EL (cell line): ENCODE results near the gene TACC2.
"Not testable (repeated sequence)": the region's sequence is repeated elsewhere in the genome, so short reads cannot be mapped to it uniquely, and the experiment has no call there.

Experiments
- DNase-seq: peaks from one replicate; pipeline ENCODE4 v3.0.0-alpha.2; 2016

Gene TACC2

DNA sequence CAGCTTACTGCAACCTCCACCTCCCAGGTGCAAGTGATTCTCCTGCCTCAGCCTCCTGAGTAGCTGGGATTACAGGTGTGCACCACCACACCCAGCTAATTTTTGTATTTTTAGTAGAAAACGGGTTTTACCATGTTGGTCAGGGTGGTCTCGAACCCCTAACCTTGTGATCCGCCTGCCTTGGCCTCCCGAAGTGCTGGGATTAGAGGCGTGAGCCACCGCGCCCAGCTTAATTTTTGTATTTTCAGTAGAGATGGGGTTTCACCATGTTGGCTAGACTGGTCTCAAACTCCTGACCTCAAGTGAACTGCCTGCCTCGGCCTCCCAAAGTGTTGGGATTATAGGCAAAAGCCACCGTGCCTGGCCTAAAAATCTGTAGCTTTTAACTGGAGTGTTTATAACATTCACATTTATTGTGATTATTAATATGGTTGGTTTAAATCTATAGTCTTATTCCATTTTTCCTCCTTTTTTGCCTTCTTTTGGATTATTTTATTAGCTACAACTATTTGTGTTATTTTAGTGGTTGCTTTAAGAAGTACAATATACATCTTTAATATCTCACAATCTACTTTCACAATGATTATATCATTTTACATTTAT lies 77.5 kb downstream of the TACC2 start:
- DNase-seq: not testable (repeated sequence)

DNA sequence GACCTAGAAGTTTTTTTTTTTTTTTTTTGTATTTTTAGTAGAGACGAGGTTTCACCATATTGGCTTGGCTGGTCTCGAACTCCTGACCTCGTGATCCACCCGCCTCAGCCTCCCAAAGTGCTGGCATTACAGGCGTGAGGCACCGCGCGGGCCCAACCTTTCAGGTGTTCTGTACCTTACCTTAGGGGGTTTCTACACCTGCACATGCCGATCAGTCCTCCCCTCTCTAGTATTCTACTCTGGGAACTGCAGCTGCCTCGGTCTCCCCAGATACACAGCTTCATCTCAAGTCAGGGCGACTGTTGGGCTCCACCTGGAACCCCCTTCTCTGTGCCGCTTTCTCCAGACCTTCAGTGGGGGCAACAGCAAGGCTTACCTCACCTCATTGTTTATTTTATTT lies 79.9 kb downstream of the TACC2 start:
- no peak for DNase-seq

DNA sequence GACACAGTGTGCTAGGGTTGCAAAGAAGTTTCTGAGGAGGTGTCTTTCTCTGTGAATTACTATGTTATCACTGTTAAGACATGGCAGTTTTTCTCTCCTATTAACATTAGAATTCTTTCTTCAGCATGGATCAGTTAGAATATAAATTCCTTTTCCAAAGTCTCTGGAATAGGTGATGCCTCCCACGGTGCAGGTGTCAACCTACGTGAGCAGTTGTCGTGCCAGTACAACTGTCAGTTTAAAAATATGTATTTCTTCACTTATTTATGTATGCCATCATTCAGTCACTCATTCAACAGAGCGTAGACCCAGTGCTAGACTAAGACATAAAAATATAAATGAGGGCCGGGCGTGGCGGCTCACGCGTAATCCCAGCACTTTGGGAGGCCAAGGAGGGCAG lies 83.5 kb downstream of the TACC2 start:
- DNase-seq: no peak

DNA sequence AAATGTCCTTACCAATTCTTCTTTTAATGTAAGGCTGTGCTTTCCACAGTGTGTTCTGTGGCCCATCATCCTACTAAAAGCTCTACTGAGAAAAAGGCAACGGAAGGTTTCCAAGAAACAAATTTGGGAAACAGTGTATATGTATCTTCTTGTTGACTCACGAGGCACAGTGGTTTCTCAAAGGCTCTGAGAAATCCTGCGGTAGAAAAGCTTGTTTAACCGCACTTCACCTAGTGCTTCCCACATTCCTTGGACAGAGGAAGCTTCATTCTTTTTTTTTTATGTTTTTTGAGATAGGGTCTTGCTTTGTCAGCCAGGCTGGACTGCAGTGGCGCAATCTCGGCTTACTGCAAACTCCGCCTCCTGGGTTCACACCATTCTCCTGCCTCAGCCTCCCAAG lies 84.5 kb downstream of the TACC2 start:
- DNase-seq: no peak

DNA sequence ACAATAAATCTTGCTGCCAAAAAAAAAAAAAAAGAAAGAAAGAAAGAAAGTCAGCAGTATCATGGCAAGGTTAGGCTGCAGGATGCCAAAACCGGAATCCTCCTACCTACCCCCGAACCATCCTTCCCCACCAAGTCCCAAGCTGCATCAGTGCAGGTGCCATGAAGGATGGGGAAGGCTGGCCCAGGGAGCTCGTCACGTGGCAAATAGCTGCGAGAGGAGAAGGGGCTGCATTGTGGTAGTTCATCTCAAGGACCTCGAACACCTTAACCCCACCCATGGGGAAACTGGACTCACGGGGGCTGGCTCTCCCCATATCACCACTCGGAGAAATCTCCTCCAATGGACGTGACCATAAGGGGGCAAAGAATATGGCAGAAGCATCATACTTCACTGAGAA lies 86.2 kb downstream of the TACC2 start:
- no peak for DNase-seq

DNA sequence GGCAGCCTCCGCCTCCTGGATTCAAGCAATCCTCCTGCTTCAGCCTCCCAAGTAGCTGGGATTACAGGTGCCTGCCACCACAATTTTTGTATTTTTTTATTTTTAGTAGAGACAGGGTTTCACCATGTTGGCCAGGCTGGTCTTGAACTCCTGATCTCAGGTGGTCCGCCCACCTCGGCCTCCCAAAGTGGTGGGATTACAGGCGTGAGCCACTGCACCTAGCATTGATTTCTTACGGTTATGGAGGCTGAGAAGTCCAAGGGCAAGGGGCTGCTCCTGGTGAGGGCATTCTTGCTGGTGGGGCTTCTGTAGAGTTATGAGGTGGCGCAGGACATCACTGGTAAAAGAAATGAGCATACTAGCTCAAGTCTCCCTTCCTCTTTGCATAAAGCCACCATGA lies 86.9 kb downstream of the TACC2 start:
- DNase-seq: not testable (repeated sequence)

DNA sequence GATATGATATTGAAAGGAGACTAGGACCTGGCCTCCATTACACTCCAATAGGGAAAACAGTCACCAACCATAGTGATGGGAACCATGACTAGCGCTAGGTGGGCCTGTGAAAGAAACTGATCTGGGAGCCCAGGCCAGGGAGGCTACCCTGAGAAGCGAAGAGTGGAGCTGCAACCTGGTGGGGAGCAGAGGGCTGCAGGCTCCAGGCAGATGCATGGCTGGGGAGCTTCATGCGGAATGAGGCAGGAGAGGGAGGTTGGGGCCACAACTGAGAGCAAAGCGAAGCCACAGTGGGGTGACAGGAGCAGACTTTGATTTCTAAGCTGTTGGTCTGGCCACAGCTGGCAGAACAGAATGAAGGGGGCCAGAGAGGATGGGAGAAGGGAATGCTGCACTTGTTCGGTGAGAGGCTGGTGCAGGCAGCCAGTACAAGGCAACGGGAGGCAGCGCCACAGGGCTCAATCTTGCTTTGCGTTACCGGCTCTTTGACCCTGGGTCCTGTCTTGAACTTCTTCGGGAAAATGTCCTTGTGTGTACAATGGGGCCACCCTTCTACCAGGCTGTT lies 88.4 kb downstream of the TACC2 start:
- DNase-seq: no peak

DNA sequence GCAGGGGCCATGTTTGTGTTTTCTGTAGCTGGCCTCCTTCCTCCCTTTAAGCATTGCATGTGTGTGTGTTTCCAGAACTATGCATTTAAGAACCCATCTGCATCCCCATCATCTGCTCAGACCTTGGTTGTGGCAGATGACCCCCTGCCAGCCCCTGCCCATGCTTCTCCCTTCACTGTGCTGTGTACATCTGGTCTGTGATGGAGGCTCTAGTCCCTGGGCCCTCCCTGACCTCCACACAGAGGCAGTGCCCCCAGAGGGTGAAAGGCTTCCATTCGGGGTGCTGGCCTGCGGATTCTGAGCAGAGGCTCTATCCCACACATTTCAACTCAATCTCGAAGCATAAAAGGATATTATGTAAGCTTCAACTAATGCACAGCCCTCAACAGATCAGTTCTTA lies 89.4 kb downstream of the TACC2 start:
- no peak for DNase-seq

DNA sequence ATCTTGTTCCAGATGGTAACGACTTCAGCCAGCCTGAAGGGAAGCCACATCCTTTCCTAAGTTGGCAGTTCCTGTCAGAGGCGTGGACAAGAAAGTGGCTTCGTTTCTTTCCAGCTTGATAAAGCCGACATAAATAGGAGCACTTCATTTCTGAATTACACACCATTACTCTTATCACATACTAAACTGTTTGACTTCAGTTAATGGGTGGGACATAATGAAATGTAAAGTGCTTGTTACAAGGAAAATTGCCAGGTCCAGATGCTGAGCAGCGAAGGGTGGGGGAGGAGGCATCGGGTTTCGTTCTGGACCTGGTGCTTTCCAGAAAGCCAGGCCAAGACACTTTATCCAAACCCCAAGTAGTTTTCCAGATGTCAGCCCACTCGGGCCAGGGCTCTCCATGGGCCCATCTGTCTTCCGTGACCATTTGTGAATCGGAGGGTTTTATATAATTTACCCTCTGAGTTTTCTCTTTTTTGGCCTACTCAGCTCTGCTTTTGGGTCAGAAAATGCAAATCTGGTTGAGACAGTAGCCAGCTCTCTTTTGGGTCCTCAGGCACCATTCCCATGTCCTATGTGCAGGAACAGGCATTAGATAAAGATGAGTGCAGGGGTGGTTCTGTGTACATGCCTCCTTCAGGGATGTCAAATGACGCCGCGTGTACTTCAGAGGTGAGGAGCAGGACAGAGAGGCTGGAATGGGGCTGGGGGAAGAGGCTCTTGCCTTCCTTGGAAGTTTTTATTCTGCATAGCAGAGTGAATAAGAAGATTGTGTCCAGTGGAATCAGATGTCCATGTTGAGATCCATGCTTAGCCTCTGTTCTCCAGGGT lies 90.2 kb downstream of the TACC2 start:
- no peak for DNase-seq

DNA sequence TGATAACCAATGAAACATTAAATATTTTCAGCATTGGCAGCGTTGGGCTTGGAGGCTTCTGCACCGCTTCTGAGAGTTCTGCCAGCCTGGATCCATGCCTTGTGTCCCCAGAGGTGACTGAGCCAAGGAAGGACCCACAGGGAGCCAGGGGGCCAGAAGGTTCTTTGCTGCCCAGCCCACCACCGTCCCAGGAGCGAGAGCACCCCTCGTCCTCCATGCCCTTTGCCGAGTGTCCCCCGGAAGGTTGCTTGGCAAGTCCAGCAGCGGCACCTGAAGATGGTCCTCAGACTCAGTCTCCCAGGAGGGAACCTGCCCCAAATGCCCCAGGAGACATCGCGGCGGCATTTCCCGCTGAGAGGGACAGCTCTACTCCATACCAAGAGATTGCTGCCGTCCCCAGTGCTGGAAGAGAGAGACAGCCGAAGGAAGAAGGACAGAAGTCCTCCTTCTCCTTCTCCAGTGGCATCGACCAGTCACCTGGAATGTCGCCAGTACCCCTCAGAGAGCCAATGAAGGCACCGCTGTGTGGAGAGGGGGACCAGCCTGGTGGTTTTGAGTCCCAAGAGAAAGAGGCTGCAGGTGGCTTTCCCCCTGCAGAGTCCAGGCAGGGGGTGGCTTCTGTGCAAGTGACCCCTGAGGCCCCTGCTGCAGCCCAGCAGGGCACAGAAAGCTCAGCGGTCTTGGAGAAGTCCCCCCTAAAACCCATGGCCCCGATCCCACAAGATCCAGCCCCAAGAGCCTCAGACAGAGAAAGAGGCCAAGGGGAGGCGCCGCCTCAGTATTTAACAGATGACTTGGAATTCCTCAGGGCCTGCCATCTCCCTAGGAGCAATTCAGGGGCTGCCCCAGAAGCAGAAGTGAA lies 93.9 kb downstream of the TACC2 start:
- no peak for DNase-seq

DNA sequence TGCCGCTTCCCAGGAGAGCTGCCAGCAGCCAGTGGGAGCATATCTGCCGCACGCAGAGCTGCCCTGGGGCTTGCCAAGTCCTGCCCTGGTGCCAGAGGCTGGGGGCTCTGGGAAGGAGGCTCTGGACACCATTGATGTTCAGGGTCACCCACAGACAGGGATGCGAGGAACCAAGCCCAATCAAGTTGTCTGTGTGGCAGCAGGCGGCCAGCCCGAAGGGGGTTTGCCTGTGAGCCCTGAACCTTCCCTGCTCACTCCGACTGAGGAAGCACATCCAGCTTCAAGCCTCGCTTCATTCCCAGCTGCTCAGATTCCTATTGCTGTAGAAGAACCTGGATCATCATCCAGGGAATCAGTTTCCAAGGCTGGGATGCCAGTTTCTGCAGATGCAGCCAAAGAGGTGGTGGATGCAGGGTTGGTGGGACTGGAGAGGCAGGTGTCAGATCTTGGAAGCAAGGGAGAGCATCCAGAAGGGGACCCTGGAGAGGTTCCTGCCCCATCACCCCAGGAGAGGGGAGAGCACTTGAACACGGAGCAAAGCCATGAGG lies 94.6 kb downstream of the TACC2 start:
- no peak for DNase-seq

DNA sequence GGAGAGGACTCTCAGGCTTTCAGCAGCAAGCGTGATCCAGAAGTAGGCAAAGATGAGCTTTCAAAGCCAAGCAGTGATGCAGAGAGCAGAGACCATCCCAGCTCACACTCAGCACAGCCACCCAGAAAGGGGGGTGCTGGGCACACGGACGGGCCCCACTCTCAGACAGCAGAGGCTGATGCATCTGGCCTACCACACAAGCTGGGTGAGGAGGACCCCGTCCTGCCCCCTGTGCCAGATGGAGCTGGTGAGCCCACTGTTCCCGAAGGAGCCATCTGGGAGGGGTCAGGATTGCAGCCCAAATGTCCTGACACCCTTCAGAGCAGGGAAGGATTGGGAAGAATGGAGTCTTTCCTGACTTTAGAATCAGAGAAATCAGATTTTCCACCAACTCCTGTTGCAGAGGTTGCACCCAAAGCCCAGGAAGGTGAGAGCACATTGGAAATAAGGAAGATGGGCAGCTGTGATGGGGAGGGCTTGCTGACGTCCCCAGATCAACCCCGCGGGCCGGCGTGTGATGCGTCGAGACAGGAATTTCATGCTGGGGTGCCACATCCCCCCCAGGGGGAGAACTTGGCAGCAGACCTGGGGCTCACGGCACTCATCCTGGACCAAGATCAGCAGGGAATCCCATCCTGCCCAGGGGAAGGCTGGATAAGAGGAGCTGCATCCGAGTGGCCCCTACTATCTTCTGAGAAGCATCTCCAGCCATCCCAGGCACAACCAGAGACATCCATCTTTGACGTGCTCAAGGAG lies 95.5 kb downstream of the TACC2 start:
- DNase-seq: no peak

DNA sequence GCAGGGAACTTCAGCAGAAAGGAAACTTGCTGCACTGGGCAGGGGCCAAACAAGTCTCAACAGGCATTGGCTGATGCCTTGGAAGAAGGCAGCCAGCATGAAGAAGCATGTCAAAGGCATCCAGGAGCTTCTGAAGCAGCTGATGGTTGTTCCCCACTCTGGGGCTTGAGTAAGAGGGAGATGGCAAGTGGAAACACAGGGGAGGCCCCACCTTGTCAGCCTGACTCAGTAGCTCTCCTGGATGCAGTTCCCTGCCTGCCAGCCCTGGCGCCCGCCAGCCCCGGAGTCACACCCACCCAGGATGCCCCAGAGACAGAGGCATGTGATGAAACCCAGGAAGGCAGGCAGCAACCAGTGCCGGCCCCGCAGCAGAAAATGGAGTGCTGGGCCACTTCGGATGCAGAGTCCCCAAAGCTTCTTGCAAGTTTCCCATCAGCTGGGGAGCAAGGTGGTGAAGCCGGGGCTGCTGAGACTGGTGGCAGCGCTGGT lies 96.5 kb downstream of the TACC2 start:
- DNase-seq: no peak

DNA sequence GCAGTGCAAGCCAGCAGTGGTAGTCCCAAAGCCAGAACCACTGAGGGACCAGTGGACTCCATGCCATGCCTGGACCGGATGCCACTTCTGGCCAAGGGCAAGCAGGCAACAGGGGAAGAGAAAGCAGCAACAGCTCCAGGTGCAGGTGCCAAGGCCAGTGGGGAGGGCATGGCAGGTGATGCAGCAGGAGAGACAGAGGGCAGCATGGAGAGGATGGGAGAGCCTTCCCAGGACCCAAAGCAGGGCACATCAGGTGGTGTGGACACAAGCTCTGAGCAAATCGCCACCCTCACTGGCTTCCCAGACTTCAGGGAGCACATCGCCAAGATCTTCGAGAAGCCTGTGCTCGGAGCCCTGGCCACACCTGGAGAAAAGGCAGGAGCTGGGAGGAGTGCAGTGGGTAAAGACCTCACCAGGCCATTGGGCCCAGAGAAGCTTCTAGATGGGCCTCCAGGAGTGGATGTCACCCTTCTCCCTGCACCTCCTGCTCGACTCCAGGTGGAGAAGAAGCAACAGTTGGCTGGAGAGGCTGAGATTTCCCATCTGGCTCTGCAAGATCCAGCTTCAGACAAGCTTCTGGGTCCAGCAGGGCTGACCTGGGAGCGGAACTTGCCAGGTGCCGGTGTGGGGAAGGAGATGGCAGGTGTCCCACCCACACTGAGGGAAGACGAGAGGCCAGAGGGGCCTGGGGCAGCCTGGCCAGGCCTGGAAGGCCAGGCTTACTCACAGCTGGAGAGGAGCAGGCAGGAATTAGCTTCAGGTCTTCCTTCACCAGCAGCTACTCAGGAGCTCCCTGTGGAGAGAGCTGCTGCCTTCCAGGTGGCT lies 97.7 kb downstream of the TACC2 start:
- no peak for DNase-seq

DNA sequence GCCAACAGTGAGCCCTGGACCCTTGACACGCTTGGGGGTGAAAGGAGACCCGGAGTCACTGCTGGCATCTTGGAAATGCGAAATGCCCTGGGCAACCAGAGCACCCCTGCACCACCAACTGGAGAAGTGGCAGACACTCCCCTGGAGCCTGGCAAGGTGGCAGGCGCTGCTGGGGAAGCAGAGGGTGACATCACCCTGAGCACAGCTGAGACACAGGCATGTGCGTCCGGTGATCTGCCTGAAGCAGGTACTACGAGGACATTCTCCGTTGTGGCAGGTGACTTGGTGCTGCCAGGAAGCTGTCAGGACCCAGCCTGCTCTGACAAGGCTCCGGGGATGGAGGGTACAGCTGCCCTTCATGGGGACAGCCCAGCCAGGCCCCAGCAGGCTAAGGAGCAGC lies 98.5 kb downstream of the TACC2 start:
- no peak for DNase-seq

DNA sequence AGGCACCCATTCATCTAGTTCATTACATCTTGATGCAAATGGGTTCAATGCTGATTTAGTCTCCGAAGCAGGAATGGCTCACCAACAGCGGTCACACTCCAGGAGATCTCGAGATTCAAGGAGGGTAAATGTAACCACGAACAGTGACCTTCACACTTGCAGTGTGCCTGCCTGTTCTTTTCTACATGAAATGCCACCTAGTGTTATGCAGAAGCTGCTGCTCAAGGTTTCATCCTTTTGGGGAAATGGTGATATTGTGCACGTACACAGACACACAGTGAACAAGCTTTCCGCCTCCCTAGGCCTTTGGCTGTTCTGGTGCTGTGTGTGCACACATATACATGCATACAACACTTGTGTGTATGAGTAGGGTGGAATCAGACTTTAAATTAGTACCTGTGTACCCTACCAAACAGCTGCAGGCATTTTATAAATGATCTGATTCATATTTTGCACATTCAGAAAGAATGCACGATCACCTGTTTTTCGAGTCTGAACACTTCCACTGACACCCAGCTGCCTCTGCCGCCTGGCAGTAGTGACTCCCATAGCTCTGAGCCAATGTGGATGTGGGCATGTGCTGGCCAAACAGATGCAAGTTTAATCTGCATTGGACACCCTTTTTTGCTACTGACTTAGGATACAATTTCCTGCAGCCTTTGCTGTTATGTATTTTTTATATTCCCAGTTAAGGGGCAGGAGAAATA lies 100.5 kb downstream of the TACC2 start:
- DNase-seq: no peak

DNA sequence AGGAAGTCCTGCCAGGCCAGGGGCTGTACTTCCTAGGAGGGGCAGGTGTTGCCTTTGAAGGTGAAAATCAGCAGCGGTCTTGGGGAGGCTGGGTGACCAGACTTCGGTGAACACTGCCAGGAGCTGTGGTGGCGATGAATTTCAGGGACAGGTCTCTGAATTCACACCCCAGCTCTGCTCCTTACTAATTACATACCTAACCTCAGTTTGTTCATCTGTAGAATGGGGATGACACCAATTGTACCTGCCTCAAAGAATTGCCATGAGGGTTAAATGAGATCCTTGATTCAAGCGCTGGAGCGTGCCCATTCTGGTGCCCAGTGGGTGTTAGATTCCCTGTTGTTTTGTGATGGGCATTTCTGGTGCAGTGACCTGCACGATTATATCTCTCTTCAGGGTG lies 102.8 kb downstream of the TACC2 start:
- DNase-seq: no peak

DNA sequence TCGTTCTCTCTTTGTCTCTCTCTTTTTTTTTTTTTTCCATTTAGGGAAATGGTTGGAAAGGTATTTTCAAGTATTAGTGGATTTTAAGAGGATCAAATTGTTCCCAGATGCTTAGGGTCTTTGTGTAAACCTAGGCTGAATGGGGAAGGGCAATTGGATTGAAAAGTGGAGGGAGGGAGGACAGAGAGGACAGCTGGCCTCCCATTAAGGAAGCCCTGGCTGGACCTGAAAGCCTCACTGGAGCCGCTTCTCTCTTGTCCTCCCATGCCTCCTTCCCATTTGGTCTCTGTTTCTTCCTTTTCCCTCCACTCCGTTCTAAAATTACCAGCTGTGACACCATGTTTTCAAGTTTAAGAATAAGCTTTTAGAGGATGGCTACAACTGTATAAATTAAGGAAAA lies 104.1 kb downstream of the TACC2 start:
- no peak for DNase-seq

DNA sequence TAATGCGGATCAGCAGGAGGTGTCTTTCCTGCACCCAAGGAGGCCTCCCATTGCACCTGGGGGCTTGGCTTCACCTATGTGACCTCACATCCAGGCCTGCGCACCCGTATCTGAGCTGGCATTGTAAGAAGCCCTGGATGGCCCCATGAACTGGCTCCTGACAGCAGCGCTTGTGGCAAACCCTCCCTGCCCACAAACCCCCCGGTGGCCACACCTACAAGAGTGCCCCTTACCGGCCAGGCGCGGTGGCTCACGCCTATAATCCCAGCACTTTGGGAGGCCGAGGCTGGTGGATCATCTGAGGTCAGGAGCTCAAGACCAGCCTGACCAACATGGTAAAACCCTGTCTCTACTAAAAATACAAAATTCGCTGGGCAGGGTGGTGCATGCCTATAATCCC lies 107.2 kb downstream of the TACC2 start:
- not testable (repeated sequence) for DNase-seq

DNA sequence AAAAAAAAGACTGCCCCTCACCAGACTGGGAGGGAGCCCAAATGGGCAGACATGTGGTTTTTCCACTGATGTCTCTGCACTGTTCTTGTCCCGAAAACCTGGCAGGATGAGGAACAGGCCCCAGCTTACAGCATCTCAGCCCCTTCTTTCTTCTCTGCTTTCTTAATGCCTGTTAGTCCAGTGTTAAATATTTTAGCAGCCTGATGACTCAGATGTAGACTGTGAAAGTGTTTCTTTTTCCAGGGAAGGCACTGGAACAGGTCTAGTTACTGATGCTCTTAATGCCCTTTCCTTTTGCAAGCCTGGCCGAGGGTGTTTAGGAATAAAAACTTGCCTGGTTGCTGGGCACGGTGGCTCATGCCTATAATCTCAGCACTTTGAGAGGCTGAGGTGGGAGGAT lies 107.7 kb downstream of the TACC2 start:
- DNase-seq: no peak

DNA sequence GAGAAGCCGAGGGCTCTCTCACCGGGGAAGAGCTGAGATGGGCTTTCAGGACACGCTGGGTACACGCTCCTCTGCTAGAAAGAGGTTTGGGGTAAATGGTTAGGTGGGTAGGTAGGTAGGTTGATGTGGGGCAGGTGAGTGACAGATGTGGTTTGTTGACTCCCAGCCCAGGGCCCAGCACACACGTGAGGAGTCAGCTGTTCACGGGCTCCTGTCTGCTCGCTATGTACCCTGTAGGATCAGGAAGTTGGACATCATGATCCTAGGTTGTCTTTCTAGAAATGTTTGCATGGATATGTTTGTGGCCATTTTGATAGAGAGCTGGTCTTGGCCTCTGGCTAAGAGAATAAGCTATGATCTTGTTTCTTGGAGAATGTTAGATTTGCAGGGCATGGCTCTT lies 109.0 kb downstream of the TACC2 start:
- DNase-seq: no peak
